Testis (tissue), 2 donors: Measurements from ENCODE around the gene DNER.

ENCODE experiments used
- POLR2A ChIP-seq: fragments of 450-650 bp; IDR thresholded peaks from one replicate; pipeline ENCODE4 v1.6.1; 2017; ENCODE audit warnings: antibody characterized with exemption, mild to moderate bottlenecking, moderate library complexity
- TF ChIP-seq, protein P1 (sequence below), 3 experiments: fragments of 450-650 bp in 2 of 3; fragments of 200-600 bp in 1 of 3; sonication (generic) in 1 of 3; IDR thresholded peaks; one replicate each; pipeline ENCODE4 v1.5.1; 2016 to 2019; ENCODE audit warnings: antibody characterized with exemption in 3 of 3, mild to moderate bottlenecking in 2 of 3, moderate library complexity in 1 of 3

DNA sequence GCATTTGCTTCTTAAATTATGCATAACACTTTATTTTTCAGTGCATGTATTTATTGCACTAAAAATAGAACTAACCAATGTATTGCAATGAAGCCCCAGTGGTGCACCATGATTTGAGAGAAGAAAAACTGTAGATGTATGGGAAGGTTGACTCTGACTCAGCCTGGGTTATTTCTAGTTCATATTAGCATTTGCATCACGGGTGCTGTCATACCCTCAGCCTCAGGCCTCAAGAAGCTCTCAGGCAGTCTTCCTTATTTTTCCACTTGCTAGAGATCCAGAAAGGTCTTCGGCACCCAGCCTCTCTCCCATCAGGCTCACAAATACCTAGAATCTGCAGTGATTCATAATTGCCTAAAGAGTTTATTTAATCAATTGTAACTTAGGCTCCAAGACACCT lies 148.0 kb downstream of the DNER start:
- TF ChIP-seq, protein P1, sequence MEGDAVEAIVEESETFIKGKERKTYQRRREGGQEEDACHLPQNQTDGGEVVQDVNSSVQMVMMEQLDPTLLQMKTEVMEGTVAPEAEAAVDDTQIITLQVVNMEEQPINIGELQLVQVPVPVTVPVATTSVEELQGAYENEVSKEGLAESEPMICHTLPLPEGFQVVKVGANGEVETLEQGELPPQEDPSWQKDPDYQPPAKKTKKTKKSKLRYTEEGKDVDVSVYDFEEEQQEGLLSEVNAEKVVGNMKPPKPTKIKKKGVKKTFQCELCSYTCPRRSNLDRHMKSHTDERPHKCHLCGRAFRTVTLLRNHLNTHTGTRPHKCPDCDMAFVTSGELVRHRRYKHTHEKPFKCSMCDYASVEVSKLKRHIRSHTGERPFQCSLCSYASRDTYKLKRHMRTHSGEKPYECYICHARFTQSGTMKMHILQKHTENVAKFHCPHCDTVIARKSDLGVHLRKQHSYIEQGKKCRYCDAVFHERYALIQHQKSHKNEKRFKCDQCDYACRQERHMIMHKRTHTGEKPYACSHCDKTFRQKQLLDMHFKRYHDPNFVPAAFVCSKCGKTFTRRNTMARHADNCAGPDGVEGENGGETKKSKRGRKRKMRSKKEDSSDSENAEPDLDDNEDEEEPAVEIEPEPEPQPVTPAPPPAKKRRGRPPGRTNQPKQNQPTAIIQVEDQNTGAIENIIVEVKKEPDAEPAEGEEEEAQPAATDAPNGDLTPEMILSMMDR (IDR thresholded peaks at IDR 0.05) = no peak
- TF ChIP-seq POLR2A = no peak
